IMR-90 (cell line): ENCODE measurements around the gene VAMP5. TPM values are rescaled to one million over a fixed set of nuclear protein-coding genes. Genes with fewer than 3 reads are reported as not detected.

ENCODE experiments used
- ATAC-seq: fragments of 200-7000 bp; cut with Tn5 transposase; 2 replicates; pipeline ENCODE4 v1.9.1; 2020; ENCODE audit warnings: low read depth, mild to moderate bottlenecking, moderate library complexity
- BruUV-seq: library from RNA; stranded (reverse); fragments of 400-500 nt; replicated peaks from 2 replicates; lab custom pipeline; 2021; lab: Mats Ljungman, UMichigan
- CTCF ChIA-PET: fragments of 300-600 bp; formaldehyde crosslinking; extraction: SDS; loops from one replicate; lab custom pipeline; 2021; ENCODE audit warnings: antibody characterized with exemption; lab: Yijun Ruan, JAX
- POLR2A ChIA-PET: fragments of 300-600 bp; sonication (Branson Sonifier 250); formaldehyde crosslinking; loops from one replicate; lab custom pipeline; 2022; ENCODE audit warnings: antibody characterized with exemption; ENCODE audit not compliant: unreplicated experiment; lab: Charles Lee
- DNase-seq: peaks from one replicate; pipeline ENCODE4 v3.0.0; 2013
- H2AFZ ChIP-seq: replicated peaks from 2 replicates; pipeline ENCODE3; 2013; ENCODE audit warnings: low read length, mild to moderate bottlenecking; ENCODE audit not compliant: poor library complexity
- H2AK5ac ChIP-seq: 2 replicates; pipeline ENCODE4 v1.6.1; 2013; ENCODE audit warnings: low read depth, low read length, inconsistent platforms
- H2AK9ac ChIP-seq: replicated peaks from 2 replicates; pipeline ENCODE3; 2013; ENCODE audit warnings: mild to moderate bottlenecking, low read depth, low read length, moderate library complexity; ENCODE audit not compliant: poor library complexity
- H2BK120ac ChIP-seq: 2 replicates; pipeline ENCODE4 v1.6.1; 2013; ENCODE audit warnings: low read depth, low read length, inconsistent platforms
- H2BK15ac ChIP-seq: 3 replicates; pipeline ENCODE4 v1.6.1; 2013; ENCODE audit warnings: low read depth, low read length, inconsistent platforms
- H2BK20ac ChIP-seq: 2 replicates; pipeline ENCODE4 v1.6.1; 2013; ENCODE audit warnings: low read depth, mild to moderate bottlenecking, inconsistent platforms, low read length, moderate library complexity
- H2BK5ac ChIP-seq: 2 replicates; pipeline ENCODE4 v1.6.1; 2013; ENCODE audit warnings: mild to moderate bottlenecking, low read depth, low read length, inconsistent platforms; ENCODE audit not compliant: poor library complexity, severe bottlenecking
- H3K14ac ChIP-seq: replicated peaks from 2 replicates; pipeline ENCODE4 v1.6.1; 2013; ENCODE audit warnings: low read depth, low read length, inconsistent platforms
- H3K18ac ChIP-seq: 2 replicates; pipeline ENCODE4 v1.6.1; 2013; ENCODE audit warnings: low read depth, low read length, control low read depth
- H3K23ac ChIP-seq: 2 replicates; pipeline ENCODE4 v1.6.1; 2013; ENCODE audit warnings: low read depth, low read length, inconsistent platforms
- H3K27ac ChIP-seq: 2 replicates; pipeline ENCODE4 v1.5.1; 2013; ENCODE audit warnings: mild to moderate bottlenecking, control low read depth, low read length; ENCODE audit not compliant: insufficient read depth
- H3K27me3 ChIP-seq: 2 replicates; pipeline ENCODE4 v1.6.1; 2013; ENCODE audit warnings: low read length; ENCODE audit not compliant: control insufficient read depth, insufficient read depth
- H3K36me3 ChIP-seq: 2 replicates; pipeline ENCODE4 v1.6.1; 2013; ENCODE audit warnings: low read length, mixed read lengths; ENCODE audit not compliant: control insufficient read depth, insufficient read depth
- H3K4ac ChIP-seq: 2 replicates; pipeline ENCODE4 v1.6.1; 2013; ENCODE audit warnings: low read depth, low read length, inconsistent platforms
- H3K4me1 ChIP-seq: 2 replicates; pipeline ENCODE4 v1.6.1; 2013; ENCODE audit warnings: low read length, mixed read lengths; ENCODE audit not compliant: control insufficient read depth, insufficient read depth
- H3K4me2 ChIP-seq: 2 replicates; pipeline ENCODE4 v1.6.1; 2013; ENCODE audit warnings: low read depth, mild to moderate bottlenecking, control low read depth, low read length, moderate library complexity
- H3K4me3 ChIP-seq: 2 replicates; pipeline ENCODE4 v1.5.1; 2013; ENCODE audit warnings: low read depth, mild to moderate bottlenecking, control low read depth, low read length, moderate library complexity; ENCODE audit not compliant: insufficient read depth
- H3K56ac ChIP-seq: 2 replicates; pipeline ENCODE4 v1.6.1; 2013; ENCODE audit warnings: low read length, inconsistent platforms; ENCODE audit not compliant: insufficient read depth; ENCODE audit errors: extremely low read depth
- H3K79me1 ChIP-seq, 2 experiments: 2 replicates each; pipeline ENCODE4 v1.6.1; 2013; ENCODE audit warnings: low read length in 2 of 2, inconsistent platforms in 1 of 2, low read depth in 1 of 2
- H3K9ac ChIP-seq: 2 replicates; pipeline ENCODE4 v1.6.1; 2013; ENCODE audit warnings: low read depth, low read length, control low read depth
- H3K9me1 ChIP-seq: 2 replicates; pipeline ENCODE4 v1.6.1; 2013; ENCODE audit warnings: low read length, inconsistent platforms; ENCODE audit not compliant: insufficient read depth
- H3K9me3 ChIP-seq: 2 replicates; pipeline ENCODE4 v1.6.1; 2013; ENCODE audit warnings: low read length; ENCODE audit not compliant: control insufficient read depth, insufficient read depth
- H4K20me1 ChIP-seq: 2 replicates; pipeline ENCODE4 v1.6.1; 2013; ENCODE audit warnings: low read length, inconsistent platforms; ENCODE audit not compliant: insufficient read depth
- H4K5ac ChIP-seq: 2 replicates; pipeline ENCODE4 v1.6.1; 2013; ENCODE audit warnings: mild to moderate bottlenecking, low read depth, low read length, control low read depth
- H4K8ac ChIP-seq, 2 experiments: 2 replicates each; pipeline ENCODE4 v1.6.1; 2013; ENCODE audit warnings: low read depth in 2 of 2, low read length in 2 of 2, control low read depth in 1 of 2, inconsistent platforms in 1 of 2
- H4K91ac ChIP-seq: 2 replicates; pipeline ENCODE4 v1.6.1; 2013; ENCODE audit warnings: low read depth, low read length, inconsistent platforms; ENCODE audit not compliant: insufficient read depth
- BHLHE40 ChIP-seq: fragments of 150-350 bp; IDR thresholded peaks from 2 replicates; pipeline ENCODE4 v1.6.1; 2016; ENCODE audit warnings: mild to moderate bottlenecking, low read depth, low read length
- CEBPB ChIP-seq: IDR thresholded peaks from 2 replicates; pipeline ENCODE4 v1.6.1; 2012; ENCODE audit warnings: low read depth, low read length, improper control_type of control experiment
- CHD1 ChIP-seq: IDR thresholded peaks from 2 replicates; pipeline ENCODE4 v1.6.1; 2012; ENCODE audit warnings: low read depth, low read length, improper control_type of control experiment
- CTCF ChIP-seq: conservative IDR thresholded peaks from 2 replicates; pipeline ENCODE4 v1.5.1; 2012; ENCODE audit warnings: mild to moderate bottlenecking, low read depth, low read length, improper control_type of control experiment
- FOS ChIP-seq: fragments of 150-350 bp; IDR thresholded peaks from 2 replicates; pipeline ENCODE4 v1.6.1; 2016; ENCODE audit warnings: low read depth, low read length
- MAFK ChIP-seq: IDR thresholded peaks from 2 replicates; pipeline ENCODE4 v1.6.1; 2012; ENCODE audit warnings: low read depth, low read length, improper control_type of control experiment
- MAZ ChIP-seq: IDR thresholded peaks from 2 replicates; pipeline ENCODE4 v1.6.1; 2012; ENCODE audit warnings: low read depth, mild to moderate bottlenecking, low read length, improper control_type of control experiment, moderate library complexity, borderline replicate concordance
- MXI1 ChIP-seq: IDR thresholded peaks from 2 replicates; pipeline ENCODE4 v1.6.1; 2012; ENCODE audit warnings: low read depth, mild to moderate bottlenecking, low read length, moderate library complexity, borderline replicate concordance
- NFE2L2 ChIP-seq: fragments of 150-350 bp; IDR thresholded peaks from 2 replicates; pipeline ENCODE4 v1.6.1; 2016; ENCODE audit warnings: low read depth, mild to moderate bottlenecking, low read length
- POLR2A ChIP-seq: IDR thresholded peaks from 2 replicates; pipeline ENCODE4 v1.6.1; 2012; ENCODE audit warnings: mild to moderate bottlenecking, low read depth, low read length
- RAD21 ChIP-seq: IDR thresholded peaks from 2 replicates; pipeline ENCODE4 v1.6.1; 2012; ENCODE audit warnings: low read length, improper control_type of control experiment
- RCOR1 ChIP-seq: IDR thresholded peaks from 2 replicates; pipeline ENCODE4 v1.6.1; 2012; ENCODE audit warnings: mild to moderate bottlenecking, low read length, improper control_type of control experiment; ENCODE audit not compliant: insufficient replicate concordance
- RFX5 ChIP-seq: IDR thresholded peaks from 2 replicates; pipeline ENCODE4 v1.8.0; 2012; ENCODE audit warnings: low read depth, mild to moderate bottlenecking, low read length, moderate library complexity
- SMC3 ChIP-seq: fragments of 150-350 bp; IDR thresholded peaks from 2 replicates; pipeline ENCODE4 v1.6.1; 2016; ENCODE audit warnings: low read depth, mild to moderate bottlenecking, antibody characterized with exemption, low read length, moderate library complexity
- WGBS, 2 experiments: methylation state at CpG; one replicate each; pipeline versions ENCODE4 v1.1.5 to v1.1.7; 2013; ENCODE audit warnings: missing lambda C conversion rate in 2 of 2; ENCODE audit not compliant: insufficient read length in 1 of 2; ENCODE audit errors: extremely low coverage in 2 of 2; 5-methylcytosine and 5-hydroxymethylcytosine counted together
- dilution Hi-C: fragments of 300-500 bp; cut with HindIII; formaldehyde crosslinking; loops from one replicate; pipeline ENCODE4 v1.14.3; 2018; ENCODE audit warnings: low sequenced_read_pairs; ENCODE audit not compliant: unreplicated experiment
- in situ Hi-C: fragments of 300-500 bp; cut with MboI; formaldehyde crosslinking; loops from 3 replicates; pipeline ENCODE4 v1.14.3; 2019; ENCODE audit warnings: low sequenced_read_pairs, inconsistent platforms, mixed read lengths
- intact Hi-C: fragments of 100-400 bp; cut with micrococcal nuclease; formaldehyde crosslinking; loops from 2 replicates; pipeline ENCODE4 v1.10.0; 2022
- polyA plus RNA-seq, 3 experiments: library from polyadenylated mRNA; depleted of rRNA; stranded (reverse); fragments of >200 nt; gene quantifications; 2 replicates each; pipeline ENCODE4 v1.2.3, GENCODE V29; 2012; ENCODE audit warnings: low replicate concordance in 1 of 3
- total RNA-seq: library from RNA; depleted of rRNA; stranded (reverse); fragments of >200 nt; gene quantifications from 2 replicates; pipeline ENCODE4 v1.2.3, GENCODE V29; 2012
- TF ChIP-seq, protein P1 (sequence below): fragments of 150-350 bp; IDR thresholded peaks from 2 replicates; pipeline ENCODE4 v1.6.1; 2016; ENCODE audit warnings: low read depth, mild to moderate bottlenecking, low read length, moderate library complexity, borderline replicate concordance
- TF ChIP-seq, protein P2 (sequence below): fragments of 150-350 bp; IDR thresholded peaks from 2 replicates; pipeline ENCODE4 v1.6.1; 2017; ENCODE audit warnings: mild to moderate bottlenecking, antibody characterized with exemption, low read length, low read depth

The VAMP5 gene
- total and polyA plus RNA-seq, 2 of the 4 experiments (the other 2 are of a cell fraction), result 13.8 to 103 TPM

DNA sequence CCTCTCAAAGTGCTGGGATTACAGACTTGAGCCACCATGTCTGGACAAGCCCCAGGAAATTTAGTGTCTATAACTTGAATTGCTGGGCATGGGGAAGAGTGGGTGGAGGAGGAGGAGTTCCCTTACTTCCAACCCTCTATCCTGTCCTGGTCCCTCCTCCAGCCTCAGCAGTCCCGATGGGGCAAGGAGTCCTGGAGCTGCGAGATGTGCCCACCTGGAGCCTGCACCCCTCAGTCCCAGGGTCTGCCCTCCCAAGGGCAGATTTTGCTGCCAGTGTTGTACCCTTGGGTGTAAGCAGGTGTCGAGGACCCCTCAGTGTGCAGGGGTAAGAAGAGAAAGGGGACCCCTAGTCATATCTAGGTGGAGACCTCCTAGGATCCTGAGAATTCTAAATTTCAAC lies 4.0 kb upstream of the VAMP5 start:
- no CpG with 5 or more reads among the region's 3 CpGs for WGBS, 2 experiments
- Histone ChIP-seq H3K4me2 (no peak overlapping the region), H2BK20ac (no peak overlapping the region), H3K9me3 (no peaks in the 10 kb centered on the region), H3K4ac (no peak overlapping the region), H3K27me3 (no peaks in the 10 kb centered on the region), H2BK5ac (no peak overlapping the region), H3K56ac (no peak overlapping the region), H3K23ac (no peak overlapping the region), H3K18ac (no peak overlapping the region), H2AFZ (no peak overlapping the region), H3K79me1 (peaks cover 0 to 12% of the 10 kb centered on the region in 2 experiments; a peak in 2 of 4 replicates), H3K14ac (no peak overlapping the region), H4K8ac (no peak overlapping the region), H3K27ac (no peak overlapping the region), H3K4me3 (no peak overlapping the region), H4K20me1 (no peaks in the 10 kb centered on the region), H2AK5ac (no peak overlapping the region), H2BK120ac (no peak overlapping the region), H3K4me1 (peaks cover 29% of the 10 kb centered on the region), H3K9me1 (peaks cover 14% of the 10 kb centered on the region), H3K9ac (no peak overlapping the region), H4K5ac (no peak overlapping the region), H4K91ac (no peak overlapping the region), H3K36me3 (no peaks in the 10 kb centered on the region), H2AK9ac (no peak overlapping the region), H2BK15ac (no peak overlapping the region)
- intact Hi-C loops, result no loop called here
- ATAC-seq (no peak), DNase-seq (no peak)
- POLR2A ChIA-PET, result no interaction called here
- dilution Hi-C loops, result no loop called here
- BruUV-seq, result no TSS peak
- in situ Hi-C loops, result no loop called here
- no peak for TF ChIP-seq CTCF
- no peak for TF ChIP-seq MAZ
- no peak for TF ChIP-seq FOS
- TF ChIP-seq MAFK, result no peak
- TF ChIP-seq, protein P1, sequence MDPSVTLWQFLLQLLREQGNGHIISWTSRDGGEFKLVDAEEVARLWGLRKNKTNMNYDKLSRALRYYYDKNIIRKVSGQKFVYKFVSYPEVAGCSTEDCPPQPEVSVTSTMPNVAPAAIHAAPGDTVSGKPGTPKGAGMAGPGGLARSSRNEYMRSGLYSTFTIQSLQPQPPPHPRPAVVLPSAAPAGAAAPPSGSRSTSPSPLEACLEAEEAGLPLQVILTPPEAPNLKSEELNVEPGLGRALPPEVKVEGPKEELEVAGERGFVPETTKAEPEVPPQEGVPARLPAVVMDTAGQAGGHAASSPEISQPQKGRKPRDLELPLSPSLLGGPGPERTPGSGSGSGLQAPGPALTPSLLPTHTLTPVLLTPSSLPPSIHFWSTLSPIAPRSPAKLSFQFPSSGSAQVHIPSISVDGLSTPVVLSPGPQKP, result no peak
- no peak for TF ChIP-seq NFE2L2
- TF ChIP-seq CHD1, result no peak
- no peak for TF ChIP-seq RAD21
- TF ChIP-seq SMC3, result no peak
- no peak for TF ChIP-seq RCOR1
- no peak for TF ChIP-seq MXI1
- no peak for TF ChIP-seq RFX5
- TF ChIP-seq BHLHE40, result no peak
- TF ChIP-seq POLR2A, result no peak
- TF ChIP-seq, protein P2, sequence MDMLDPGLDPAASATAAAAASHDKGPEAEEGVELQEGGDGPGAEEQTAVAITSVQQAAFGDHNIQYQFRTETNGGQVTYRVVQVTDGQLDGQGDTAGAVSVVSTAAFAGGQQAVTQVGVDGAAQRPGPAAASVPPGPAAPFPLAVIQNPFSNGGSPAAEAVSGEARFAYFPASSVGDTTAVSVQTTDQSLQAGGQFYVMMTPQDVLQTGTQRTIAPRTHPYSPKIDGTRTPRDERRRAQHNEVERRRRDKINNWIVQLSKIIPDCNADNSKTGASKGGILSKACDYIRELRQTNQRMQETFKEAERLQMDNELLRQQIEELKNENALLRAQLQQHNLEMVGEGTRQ, result no peak
- no peak for TF ChIP-seq CEBPB
- CTCF ChIA-PET, result no interaction called here
